ENCODE results near the gene MRPL50. TPM values are rescaled to one million over a fixed set of nuclear protein-coding genes. Genes with fewer than 3 reads are reported as not detected.

MRPL50 gene
- total RNA-seq, 1 donor from 2014 or later: 10.2 TPM

GRCh38 chr9:101440714-101441230, 42.4 kb upstream of the MRPL50 start:
- DNase-seq (ENCODE audit: low read depth): no peak
- H3K4me3 ChIP-seq (ENCODE audit: low read depth, low read length): no peak overlapping the region
- TF ChIP-seq CTCF (conservative IDR thresholded peaks at IDR 0.05; ENCODE audit: low read depth, low read length): no peak

- no peak for TF ChIP-seq CTCF (conservative IDR thresholded peaks at IDR 0.05; ENCODE audit: low read depth, low read length)
- no peak for DNase-seq (ENCODE audit: low read depth)
- H3K4me3 ChIP-seq (ENCODE audit: low read depth, low read length): no peak overlapping the region
These were observed 40.1 kb upstream of the MRPL50 start for GRCh38 chr9:101438523-101438922.

DNA sequence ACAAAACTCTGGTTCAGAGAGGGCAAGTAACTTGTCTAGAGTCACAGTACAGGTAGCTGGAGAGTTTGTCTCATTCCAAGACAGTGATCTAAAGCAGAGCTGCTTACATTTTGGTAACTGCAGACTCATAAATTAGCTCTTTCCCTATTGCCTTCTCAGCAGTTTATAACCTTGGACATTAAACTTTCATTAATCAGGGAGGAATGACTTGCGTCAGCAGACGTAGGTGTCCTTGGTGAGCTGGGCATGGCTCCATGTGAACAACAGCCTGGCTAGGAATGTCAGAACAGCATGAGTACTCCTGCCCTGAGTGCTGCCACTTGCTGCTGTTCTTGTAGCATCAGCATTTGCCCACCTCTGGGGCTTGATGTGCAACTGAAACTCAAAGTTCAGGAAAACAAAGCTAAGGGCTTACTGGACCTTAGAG, 39.4 kb upstream of the MRPL50 start:
- no peak overlapping the region for H3K4me3 ChIP-seq (ENCODE audit: low read depth, low read length)
- no peak for DNase-seq (ENCODE audit: low read depth)
- TF ChIP-seq CTCF (conservative IDR thresholded peaks at IDR 0.05; ENCODE audit: low read depth, low read length): no peak

DNA sequence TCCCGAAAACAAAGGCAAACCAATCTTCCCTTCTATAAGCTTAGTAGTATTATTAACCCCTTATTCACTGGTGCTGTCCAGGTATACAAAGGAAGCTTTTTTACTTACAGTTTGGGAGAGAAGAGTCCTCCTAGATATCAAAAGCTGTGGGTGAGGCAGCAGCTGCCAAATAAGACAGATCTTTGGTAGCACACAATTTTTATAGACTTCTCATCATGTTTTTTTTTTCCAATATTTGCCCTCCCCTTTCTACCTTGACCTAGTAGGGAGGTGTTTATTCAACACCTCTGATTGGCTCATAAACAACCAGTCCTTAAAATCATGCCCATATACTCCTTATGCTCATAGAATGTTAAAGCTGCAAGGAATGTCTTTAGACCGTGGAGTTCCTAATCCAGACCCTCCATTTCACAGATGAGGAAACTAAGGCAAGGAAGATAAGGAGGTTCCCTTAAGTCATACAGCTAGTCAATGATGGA, 37.2 kb upstream of the MRPL50 start, which contains the start of gene ALDOB:
ALDOB (minus strand) TSS at position 174 of the 479 bp plus-strand sequence. CDS start 4,887 bp downstream, outside the sequence.
- TF ChIP-seq CTCF (conservative IDR thresholded peaks at IDR 0.05; ENCODE audit: low read depth, low read length): no peak
- H3K4me3 ChIP-seq (ENCODE audit: low read depth, low read length): no peak within 1 kb of the TSS

GRCh38 chr9:101434998-101435397, 36.6 kb upstream of the MRPL50 start:
- TF ChIP-seq CTCF (conservative IDR thresholded peaks at IDR 0.05; ENCODE audit: low read depth, low read length): no peak
- H3K4me3 ChIP-seq (ENCODE audit: low read depth, low read length): no peak overlapping the region
- no peak for DNase-seq (ENCODE audit: low read depth)

More for the DNA sequence above, 37.2 kb upstream of the MRPL50 start, which contains the start of gene ALDOB:
- DNase-seq (ENCODE audit: low read depth): no peak

- TF ChIP-seq CTCF (conservative IDR thresholded peaks at IDR 0.05; ENCODE audit: low read depth, low read length): no peak
- no peak overlapping the region for H3K4me3 ChIP-seq (ENCODE audit: low read depth, low read length)
- no peak for DNase-seq (ENCODE audit: low read depth)
These were observed 34.8 kb upstream of the MRPL50 start for GRCh38 chr9:101433229-101433628.

DNA sequence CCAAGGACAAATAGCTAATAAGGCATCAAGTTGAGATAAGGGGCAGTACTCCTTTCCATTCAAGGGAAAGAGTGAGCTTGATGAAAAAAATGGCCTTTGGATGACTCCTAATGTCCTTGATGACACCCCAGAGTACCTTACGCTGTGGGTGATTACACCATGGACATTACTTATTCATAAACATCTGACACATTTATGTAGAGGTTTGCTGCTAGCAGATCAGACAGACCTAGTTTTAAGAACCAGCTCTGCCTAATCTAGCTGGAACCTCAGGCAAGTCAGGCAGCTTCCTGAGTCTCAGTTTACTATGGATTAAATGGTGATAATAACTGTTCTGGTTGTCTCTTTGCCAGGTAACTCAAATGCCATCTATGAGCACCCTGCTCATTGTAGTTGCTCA, 34.3 kb upstream of the MRPL50 start:
- TF ChIP-seq CTCF (conservative IDR thresholded peaks at IDR 0.05; ENCODE audit: low read depth, low read length): no peak
- no peak for DNase-seq (ENCODE audit: low read depth)
- no peak overlapping the region for H3K4me3 ChIP-seq (ENCODE audit: low read depth, low read length)
